H1 (cell line): ENCODE measurements around the gene RAB24. TPM values are rescaled to one million over a fixed set of nuclear protein-coding genes. Genes with fewer than 3 reads are reported as not detected.

Experiments
- CTCF ChIA-PET: fragments of 300-600 bp; sonication (Branson Sonifier 250); formaldehyde crosslinking; loops from one replicate; lab custom pipeline; 2021; ENCODE audit not compliant: partially characterized antibody; lab: Charles Lee
- POLR2A ChIA-PET: fragments of 300-600 bp; sonication (Branson Sonifier 250); formaldehyde crosslinking; loops from one replicate; lab custom pipeline; 2021; ENCODE audit warnings: inconsistent platforms; ENCODE audit not compliant: partially characterized antibody; lab: Charles Lee
- DNase-seq, 2 experiments: peaks; one replicate each; pipeline versions ENCODE4 v3.0.0 to v3.0.0-alpha.2; 2010 to 2022; ENCODE audit warnings: low spot score in 2 of 2, low read depth in 1 of 2, mixed read lengths in 1 of 2
- FAIRE-seq: peaks from 2 replicates; lab custom pipeline; 2011; peaks lifted over from hg19 to GRCh38; lab: Jason Lieb, UNC
- H2AFZ ChIP-seq: 2 replicates; pipeline ENCODE4 v1.8.1; 2012; ENCODE audit warnings: low read length, inconsistent platforms
- H2AK5ac ChIP-seq: 2 replicates; pipeline ENCODE4 v1.6.1; 2013; ENCODE audit warnings: low read depth, low read length
- H2BK120ac ChIP-seq: replicated peaks from 2 replicates; pipeline ENCODE3; 2013; ENCODE audit warnings: low read depth, low read length, inconsistent platforms
- H2BK12ac ChIP-seq: 2 replicates; pipeline ENCODE4 v1.6.1; 2013; ENCODE audit warnings: low read depth, low read length
- H2BK15ac ChIP-seq: 2 replicates; pipeline ENCODE4 v1.6.1; 2013; ENCODE audit warnings: low read length
- H2BK20ac ChIP-seq: 2 replicates; pipeline ENCODE4 v1.6.1; 2013; ENCODE audit warnings: low read length
- H2BK5ac ChIP-seq: 2 replicates; pipeline ENCODE4 v1.6.1; 2013; ENCODE audit warnings: low read depth, low read length
- H3K14ac ChIP-seq: 2 replicates; pipeline ENCODE4 v1.6.1; 2013; ENCODE audit warnings: inconsistent platforms; ENCODE audit not compliant: insufficient read length
- H3K18ac ChIP-seq: 2 replicates; pipeline ENCODE4 v1.6.1; 2013; ENCODE audit warnings: low read length; ENCODE audit errors: extremely low read depth
- H3K23ac ChIP-seq: 2 replicates; pipeline ENCODE4 v1.6.1; 2013; ENCODE audit warnings: inconsistent platforms; ENCODE audit not compliant: insufficient read length
- H3K23me2 ChIP-seq: 2 replicates; pipeline ENCODE4 v1.6.1; 2013; ENCODE audit warnings: low read depth, low read length
- H3K27ac ChIP-seq: 2 replicates; pipeline ENCODE4 v1.6.1; 2011; ENCODE audit warnings: low read depth, low read length, inconsistent platforms
- H3K27me3 ChIP-seq, 4 experiments: replicated peaks in 1 of 4; 1 replicate in 1 of 4; 2 replicates in 3 of 4; pipeline versions ENCODE4 v1.6.1 to v1.8.1; 2011 to 2013; ENCODE audit warnings: low read length in 3 of 4, mild to moderate bottlenecking in 3 of 4, inconsistent platforms in 2 of 4, mixed read lengths in 2 of 4, moderate library complexity in 1 of 4; ENCODE audit not compliant: control insufficient read depth in 3 of 4, insufficient read depth in 3 of 4; ENCODE audit errors: extremely low read depth in 1 of 4
- H3K36me3 ChIP-seq, 4 experiments: 2 replicates each; pipeline versions ENCODE4 v1.6.1 to v1.8.1; 2011 to 2013; ENCODE audit warnings: mild to moderate bottlenecking in 4 of 4, low read length in 3 of 4, moderate library complexity in 2 of 4, control low read depth in 1 of 4, inconsistent platforms in 1 of 4; ENCODE audit not compliant: insufficient read depth in 4 of 4, control insufficient read depth in 2 of 4
- H3K4ac ChIP-seq: replicated peaks from 2 replicates; pipeline ENCODE3; 2013; ENCODE audit warnings: low read length, low read depth, mixed read lengths, inconsistent platforms; ENCODE audit not compliant: insufficient read length
- H3K4me1 ChIP-seq, 4 experiments: replicated peaks in 1 of 4; 1 replicate in 1 of 4; 2 replicates in 3 of 4; pipeline versions ENCODE4 v1.6.1 to v1.8.1; 2011 to 2013; ENCODE audit warnings: low read length in 3 of 4, inconsistent platforms in 2 of 4, mixed read lengths in 1 of 4; ENCODE audit not compliant: insufficient read depth in 4 of 4, control insufficient read depth in 3 of 4
- H3K4me2 ChIP-seq, 2 experiments: 2 replicates each; pipeline versions ENCODE4 v1.6.1 to v1.8.1; 2011 to 2013; ENCODE audit warnings: low read depth in 2 of 2, low read length in 2 of 2, control low read depth in 1 of 2, inconsistent platforms in 1 of 2, mild to moderate bottlenecking in 1 of 2; ENCODE audit not compliant: insufficient read depth in 1 of 2
- H3K4me3 ChIP-seq, 4 experiments: fragments of 200-600, 300-600 bp in 1 of 4; sonication (generic), shearing (Covaris generic), sonication (Bioruptor Twin) in 1 of 4; 2 replicates each; pipeline versions ENCODE4 v1.5.1 to v1.8.1; 2011 to 2016; ENCODE audit warnings: low read length in 4 of 4, low read depth in 3 of 4, control low read depth in 2 of 4, inconsistent platforms in 2 of 4, mild to moderate bottlenecking in 2 of 4, mixed read lengths in 1 of 4, moderate library complexity in 1 of 4; ENCODE audit not compliant: insufficient read depth in 2 of 4; ENCODE audit errors: extremely low read depth in 1 of 4
- H3K56ac ChIP-seq: replicated peaks from 2 replicates; pipeline ENCODE3; 2013; ENCODE audit warnings: low read depth, mild to moderate bottlenecking, mixed read lengths, low read length, inconsistent platforms; ENCODE audit not compliant: insufficient read length
- H3K79me1 ChIP-seq: 2 replicates; pipeline ENCODE4 v1.6.1; 2013; ENCODE audit warnings: low read depth, low read length, control low read depth
- H3K79me2 ChIP-seq, 2 experiments: 2 replicates each; pipeline versions ENCODE4 v1.6.1 to v1.8.1; 2012 to 2013; ENCODE audit warnings: low read length in 2 of 2, mild to moderate bottlenecking in 2 of 2, inconsistent platforms in 1 of 2; ENCODE audit not compliant: insufficient read depth in 2 of 2, control insufficient read depth in 1 of 2
- H3K9ac ChIP-seq, 4 experiments: replicated peaks in 1 of 4; 1 replicate in 1 of 4; 2 replicates in 3 of 4; pipeline versions ENCODE4 v1.6.1 to v1.8.1; 2011 to 2013; ENCODE audit warnings: low read depth in 3 of 4, low read length in 3 of 4, control low read depth in 2 of 4, mild to moderate bottlenecking in 2 of 4, moderate library complexity in 2 of 4, inconsistent platforms in 1 of 4; ENCODE audit errors: extremely low read depth in 1 of 4
- H3K9me3 ChIP-seq, 2 experiments: 2 replicates each; pipeline versions ENCODE4 v1.6.1 to v1.8.1; 2012 to 2013; ENCODE audit warnings: mild to moderate bottlenecking in 2 of 2, moderate library complexity in 2 of 2, control low read depth in 1 of 2, inconsistent platforms in 1 of 2, low read depth in 1 of 2, low read length in 1 of 2, mixed read lengths in 1 of 2; ENCODE audit not compliant: insufficient read depth in 2 of 2
- H4K20me1 ChIP-seq, 2 experiments: replicated peaks in 1 of 2; 2 replicates each; pipeline versions ENCODE3 to v1.8.1; 2011 to 2013; ENCODE audit warnings: inconsistent platforms in 2 of 2, low read length in 2 of 2, mild to moderate bottlenecking in 1 of 2; ENCODE audit not compliant: insufficient read depth in 2 of 2, control insufficient read depth in 1 of 2
- H4K5ac ChIP-seq: 2 replicates; pipeline ENCODE4 v1.6.1; 2013; ENCODE audit warnings: low read length, low read depth, mixed read lengths, inconsistent platforms; ENCODE audit not compliant: insufficient read length
- H4K8ac ChIP-seq: 2 replicates; pipeline ENCODE4 v1.8.0; 2013; ENCODE audit warnings: mild to moderate bottlenecking, moderate library complexity, low read length, inconsistent platforms; ENCODE audit not compliant: insufficient read depth; ENCODE audit errors: extremely low read depth
- H4K91ac ChIP-seq: replicated peaks from 2 replicates; pipeline ENCODE3; 2013; ENCODE audit warnings: low read length, mixed read lengths, inconsistent platforms; ENCODE audit not compliant: insufficient read length
- PHF8 ChIP-seq: fragments of 200-600 bp; sonication (generic); conservative IDR thresholded peaks from 2 replicates; pipeline ENCODE4 v1.7.1; 2012; ENCODE audit warnings: low read depth, mild to moderate bottlenecking, inconsistent platforms, low read length, moderate library complexity
- RXRA ChIP-seq: IDR thresholded peaks from 2 replicates; pipeline ENCODE4 v1.6.1; 2011; ENCODE audit warnings: low read depth, mild to moderate bottlenecking, low read length, moderate library complexity; ENCODE audit not compliant: insufficient read depth
- SIX5 ChIP-seq: IDR thresholded peaks from 2 replicates; pipeline ENCODE4 v1.6.1; 2011; ENCODE audit warnings: mild to moderate bottlenecking, low read depth, low read length
- TAF7 ChIP-seq: optimal IDR thresholded peaks from 2 replicates; pipeline ENCODE3; 2011; ENCODE audit warnings: low read depth, mild to moderate bottlenecking, inconsistent platforms, low read length, moderate library complexity, borderline replicate concordance
- ZNF274 ChIP-seq: IDR thresholded peaks from 2 replicates; pipeline ENCODE4 v1.7.0; 2012; ENCODE audit warnings: low read length, borderline replicate concordance; ENCODE audit errors: extremely low read depth
- WGBS, 2 experiments: shearing (Covaris generic) in 1 of 2; methylation state at CpG; one replicate each; pipeline versions ENCODE4 v1.1.6 to v1.1.7; 2013 to 2015; ENCODE audit warnings: low lambda C conversion rate in 2 of 2, mixed read lengths in 2 of 2, inconsistent platforms in 1 of 2, low coverage in 1 of 2, missing lambda C conversion rate in 1 of 2; ENCODE audit not compliant: insufficient replicate concordance in 2 of 2, insufficient coverage in 1 of 2, insufficient read length in 1 of 2; ENCODE audit errors: extremely low coverage in 1 of 2, missing lambda C conversion rate in 1 of 2; 5-methylcytosine and 5-hydroxymethylcytosine counted together
- polyA plus RNA-seq, 7 experiments: library from polyadenylated mRNA; depleted of rRNA in 3 of 7; stranded (reverse) in 5 of 7; unstranded in 2 of 7; fragments of >200 nt in 5 of 7; fragments of 200-250 nt in 2 of 7; gene quantifications; 1 replicate in 5 of 7; 2 replicates in 1 of 7; 4 replicates in 1 of 7; pipeline versions ENCODE4 v1.2.1 to v1.2.3, GENCODE V29; 2011 to 2013; ENCODE audit warnings: missing spikeins in 2 of 7, mixed read lengths in 2 of 7
- total RNA-seq: library from RNA; stranded (reverse); fragmentation: NEBNext Ultra II Directional; extraction: Animal tissue kit (Norgen Biotek cat#: 25700); gene quantifications from 2 replicates; pipeline ENCODE4 v1.2.1, GENCODE V29; 2021

Gene RAB24
- total and polyA plus RNA-seq, 2 of the 8 experiments (the other 6 are each of a cell fraction or from before 2014, with no cell fraction given), result 18.8 to 33.8 TPM

GRCh38 chr5:177339107-177339638, 35.7 kb upstream of the RAB24 start:
- Histone ChIP-seq H2BK120ac (no peak overlapping the region), H3K36me3 (peaks cover 16 to 29% (median 22%) of the 10 kb centered on the region in 4 experiments; a peak in 7 of 8 replicates), H3K4me2 (no peak overlapping the region), H4K20me1 (peaks cover 2 to 12% of the 10 kb centered on the region in 2 experiments), H3K79me2 (peaks cover 3 to 27% of the 10 kb centered on the region in 2 experiments; a peak in 2 of 4 replicates), H4K91ac (no peak overlapping the region), H3K4me3 (no peak overlapping the region), H2BK12ac (peak overlapping the region; percentile 55; the same call in 1 of the 2 replicates), H3K79me1 (peaks cover 9% of the 10 kb centered on the region), H3K27me3 (no peaks in the 10 kb centered on the region), H3K14ac (no peak overlapping the region), H3K23ac (no peak overlapping the region), H3K4ac (peak overlapping the region; percentile 39), H2BK5ac (peak overlapping the region; percentile 72; the same call in 1 of the 2 replicates), H4K8ac (no peak overlapping the region), H3K9me3 (no peaks in the 10 kb centered on the region), H2BK15ac (no peak overlapping the region), H4K5ac (no peak overlapping the region), H3K4me1 (peaks cover 0 to 5% (median 3%) of the 10 kb centered on the region in 4 experiments; a peak in 4 of 7 replicates), H3K27ac (no peak overlapping the region), H2AFZ (no peak overlapping the region), H3K23me2 (no peaks in the 10 kb centered on the region), H3K56ac (no peak overlapping the region), H3K9ac (peak overlapping the region in 1 of 4 experiments; percentile 21; a peak in 1 of 7 replicates), H3K18ac (no peak overlapping the region; the same call in 1 of the 2 replicates), H2BK20ac (no peak overlapping the region), H2AK5ac (no peak overlapping the region)
- POLR2A ChIA-PET, result interaction anchor here (0.8 to 1.7 kb wide), 6 partner anchors 10 to 104 kb away, joined by 3 to 5 read pairs (median 4); no protein-coding TSS in a partner anchor
- CTCF ChIA-PET, result interaction anchor here (1.1 to 10.3 kb wide), 5 partner anchors 11 to 31 kb away, joined by 3 to 100 read pairs (median 4); partner anchors contain the start of gene LMAN2
- no peak for DNase-seq
- FAIRE-seq, result no peak
- TF ChIP-seq ZNF274, result no peak
- TF ChIP-seq PHF8, result no peak
- no peak for TF ChIP-seq RXRA
- no peak for TF ChIP-seq SIX5
- TF ChIP-seq TAF7, result no peak
- WGBS, 2 experiments, result 92% methylated on average over 11 of the region's 11 CpGs; no CpG with 5 or more reads in 1 of the 2 experiments
